Osteoblast (primary cell): Measurements from ENCODE around the gene TBC1D7. TPM values are rescaled to one million over a fixed set of nuclear protein-coding genes. Genes with fewer than 3 reads are reported as not detected.
A peak's percentile ranks its signal among the peaks of the same experiment; 100 is the strongest.

Experiments used
- DNase-seq: peaks from one replicate; pipeline ENCODE4 v3.0.0; 2011; ENCODE audit warnings: low spot score, mixed read lengths; ENCODE audit not compliant: insufficient read length; ENCODE audit errors: missing footprints
- H2AFZ ChIP-seq: 2 replicates; pipeline ENCODE4 v1.6.0; 2011; ENCODE audit warnings: mild to moderate bottlenecking, low read length
- H3K27ac ChIP-seq: 2 replicates; pipeline ENCODE4 v1.5.1; 2011; ENCODE audit warnings: mild to moderate bottlenecking, low read depth, low read length, moderate library complexity
- H3K27me3 ChIP-seq: 2 replicates; pipeline ENCODE4 v1.6.0; 2012; ENCODE audit warnings: mild to moderate bottlenecking, control low read depth, inconsistent platforms, low read length, moderate library complexity; ENCODE audit not compliant: insufficient read depth
- H3K36me3 ChIP-seq: 2 replicates; pipeline ENCODE4 v1.5.1; 2011; ENCODE audit warnings: mild to moderate bottlenecking, low read length, control low read depth, moderate library complexity; ENCODE audit not compliant: insufficient read depth
- H3K4me1 ChIP-seq: 2 replicates; pipeline ENCODE4 v1.5.1; 2011; ENCODE audit warnings: mild to moderate bottlenecking, low read length, control low read depth, moderate library complexity; ENCODE audit not compliant: insufficient read depth
- H3K4me2 ChIP-seq: 2 replicates; pipeline ENCODE4 v1.6.0; 2011; ENCODE audit warnings: mild to moderate bottlenecking, low read length; ENCODE audit not compliant: insufficient read depth
- H3K4me3 ChIP-seq: fragments of 200-600 bp; sonication (generic); 3 replicates; pipeline ENCODE4 v1.5.1; 2012; ENCODE audit warnings: mild to moderate bottlenecking, low read length, inconsistent platforms; ENCODE audit not compliant: insufficient read depth
- H3K79me2 ChIP-seq: 2 replicates; pipeline ENCODE4 v1.6.0; 2012; ENCODE audit warnings: mild to moderate bottlenecking, low read length, control low read depth, inconsistent platforms; ENCODE audit not compliant: insufficient read depth
- H3K9me3 ChIP-seq: 2 replicates; pipeline ENCODE4 v1.5.1; 2011; ENCODE audit warnings: low read depth, low read length, control low read depth
- H4K20me1 ChIP-seq: 2 replicates; pipeline ENCODE4 v1.6.0; 2012; ENCODE audit warnings: mild to moderate bottlenecking, low read length, control low read depth; ENCODE audit not compliant: insufficient read depth
- CTCF ChIP-seq: IDR thresholded peaks from 2 replicates; pipeline ENCODE4 v1.5.1; 2011; ENCODE audit warnings: mild to moderate bottlenecking, low read depth, low read length, moderate library complexity; ENCODE audit errors: extremely low read depth
- total RNA-seq: library from RNA; depleted of rRNA; stranded (reverse); fragments of >200 nt; gene quantifications from 2 replicates; pipeline ENCODE4 v1.2.3, GENCODE V29; 2012

The TBC1D7 gene
- total RNA-seq: 18.8 and 25.3 TPM in 2 replicates

DNA sequence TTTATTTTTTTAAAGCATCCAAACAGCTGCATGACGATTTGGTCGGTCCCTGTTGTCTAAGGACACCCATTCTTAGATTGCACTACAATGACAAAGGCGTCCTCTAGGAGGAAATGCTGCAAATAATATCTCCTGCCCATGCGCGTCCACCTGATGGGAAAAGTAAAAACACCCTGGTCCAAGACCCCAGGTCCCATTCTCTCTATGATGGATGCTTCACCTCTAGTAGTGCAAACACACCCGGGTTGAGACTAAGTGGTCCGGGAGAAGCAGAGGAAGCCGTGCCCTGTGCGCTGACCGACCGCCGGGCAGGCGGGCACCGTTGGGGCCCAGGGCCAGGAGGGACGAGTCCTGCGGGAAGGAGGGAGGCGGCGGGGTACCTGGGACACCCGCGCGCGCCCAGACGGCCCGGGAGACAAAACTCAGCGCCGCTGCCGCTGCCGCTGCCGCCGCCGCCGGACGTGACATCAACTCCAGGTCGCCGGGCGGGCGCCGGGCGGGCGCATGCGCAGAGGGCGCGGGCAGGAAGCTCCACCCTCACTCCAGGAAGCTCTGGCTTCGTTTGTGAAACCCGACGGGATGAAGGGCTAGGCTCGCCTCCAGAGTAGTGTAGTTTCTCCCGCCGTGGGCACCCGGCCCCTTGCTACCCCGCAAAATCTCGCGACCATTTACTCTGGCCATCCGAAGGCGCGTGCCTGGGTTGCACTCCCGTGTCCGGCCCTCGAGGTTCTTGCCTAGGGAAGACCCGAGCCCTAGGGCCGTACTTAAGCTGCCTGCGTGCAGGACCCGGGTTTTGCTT, at the start of gene TBC1D7:
TSS of gene TBC1D7 (minus strand) at position 462 of the 799 bp plus-strand sequence. CDS start 1,639 bp downstream, outside the sequence.
- Histone ChIP-seq H4K20me1 (no peaks in the 10 kb centered on the region), H3K27ac (peak within 1 kb of the TSS; percentile 90), H3K27me3 (no peaks in the 10 kb centered on the region), H3K4me2 (peak within 1 kb of the TSS; percentile 78), H3K9me3 (no peaks in the 10 kb centered on the region), H3K36me3 (peaks cover 13% of the 10 kb centered on the region), H3K4me1 (peaks cover 12% of the 10 kb centered on the region), H3K79me2 (peaks cover 17% of the 10 kb centered on the region), H3K4me3 (peak within 1 kb of the TSS; percentile 98), H2AFZ (peak within 1 kb of the TSS; percentile 98)
- TF ChIP-seq CTCF: no peak
- DNase-seq: peak; percentile 97

- Histone ChIP-seq H3K36me3 (no peaks in the 10 kb centered on the region), H2AFZ (no peak overlapping the region), H4K20me1 (no peaks in the 10 kb centered on the region), H3K4me3 (no peak overlapping the region), H3K27me3 (no peaks in the 10 kb centered on the region), H3K27ac (no peak overlapping the region), H3K4me2 (no peak overlapping the region), H3K4me1 (no peaks in the 10 kb centered on the region), H3K79me2 (no peaks in the 10 kb centered on the region), H3K9me3 (no peaks in the 10 kb centered on the region)
- DNase-seq: no peak
- TF ChIP-seq CTCF: no peak
Observed at GRCh38 chr6:13377054-13377758, 48.9 kb upstream of the TBC1D7 start.

GRCh38 chr6:13375360-13375878, 47.1 kb upstream of the TBC1D7 start:
- no peak for TF ChIP-seq CTCF
- no peak overlapping the region for H3K4me3 ChIP-seq
- H4K20me1 ChIP-seq: no peaks in the 10 kb centered on the region
- H3K4me2 ChIP-seq: no peak overlapping the region
- DNase-seq: no peak
- no peak overlapping the region for H3K27ac ChIP-seq
- H3K9me3 ChIP-seq: no peaks in the 10 kb centered on the region
- no peaks in the 10 kb centered on the region for H3K36me3 ChIP-seq
- no peaks in the 10 kb centered on the region for H3K79me2 ChIP-seq
- no peak overlapping the region for H2AFZ ChIP-seq
- H3K27me3 ChIP-seq: no peaks in the 10 kb centered on the region
- H3K4me1 ChIP-seq: no peaks in the 10 kb centered on the region

GRCh38 chr6:13373919-13374318, 45.6 kb upstream of the TBC1D7 start:
- no peaks in the 10 kb centered on the region for H3K27me3 ChIP-seq
- DNase-seq: no peak
- no peaks in the 10 kb centered on the region for H3K36me3 ChIP-seq
- no peak overlapping the region for H2AFZ ChIP-seq
- H3K27ac ChIP-seq: no peak overlapping the region
- H3K4me1 ChIP-seq: no peaks in the 10 kb centered on the region
- no peaks in the 10 kb centered on the region for H3K79me2 ChIP-seq
- TF ChIP-seq CTCF: no peak
- no peak overlapping the region for H3K4me3 ChIP-seq
- no peak overlapping the region for H3K4me2 ChIP-seq
- H3K9me3 ChIP-seq: no peaks in the 10 kb centered on the region
- H4K20me1 ChIP-seq: no peaks in the 10 kb centered on the region
